ENCODE results near the gene SAP30BP. TPM values are rescaled to one million over a fixed set of nuclear protein-coding genes. Genes with fewer than 3 reads are reported as not detected.

The SAP30BP gene
- total RNA-seq, 2 experiments from 2014 or later = 97.0 to 97.5 TPM

DNA sequence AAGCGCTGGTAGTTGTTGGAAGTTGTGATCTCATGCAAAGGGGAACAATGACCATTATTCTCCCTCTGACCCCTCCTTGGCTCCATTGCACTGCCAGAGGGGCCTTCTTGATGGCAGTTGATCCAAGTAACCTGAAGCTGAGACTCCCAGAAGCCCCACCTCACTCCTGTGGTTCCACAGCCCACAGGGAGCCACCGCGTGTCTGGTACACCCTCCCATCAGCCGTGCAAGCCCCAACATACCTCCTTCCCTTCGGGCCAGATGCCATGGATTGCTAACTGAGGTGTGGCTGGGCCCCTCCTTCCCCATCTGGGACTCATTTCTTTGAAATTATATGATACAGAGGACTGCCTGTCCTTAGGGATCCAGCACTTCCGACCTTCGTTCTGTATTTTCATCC is 17.8 kb downstream of the SAP30BP start:
- Mint-ChIP-seq H3K4me3 (no peak overlapping the region), H3K4me1 (peaks cover 41% of the 10 kb centered on the region), H3K36me3 (ENCODE audit: low read depth) (peaks cover 4% of the 10 kb centered on the region), H3K9me3 (no peaks in the 10 kb centered on the region), H3K27ac (no peak overlapping the region), H3K27me3 (no peaks in the 10 kb centered on the region)
- CTCF ChIA-PET = interaction anchor here (0.8 to 1.6 kb wide), 3 partner anchors 14 to 69 kb away, joined by 3 to 4 read pairs (median 3); no protein-coding TSS in a partner anchor
- no peak for DNase-seq
- POLR2A ChIA-PET = no interaction called here

DNA sequence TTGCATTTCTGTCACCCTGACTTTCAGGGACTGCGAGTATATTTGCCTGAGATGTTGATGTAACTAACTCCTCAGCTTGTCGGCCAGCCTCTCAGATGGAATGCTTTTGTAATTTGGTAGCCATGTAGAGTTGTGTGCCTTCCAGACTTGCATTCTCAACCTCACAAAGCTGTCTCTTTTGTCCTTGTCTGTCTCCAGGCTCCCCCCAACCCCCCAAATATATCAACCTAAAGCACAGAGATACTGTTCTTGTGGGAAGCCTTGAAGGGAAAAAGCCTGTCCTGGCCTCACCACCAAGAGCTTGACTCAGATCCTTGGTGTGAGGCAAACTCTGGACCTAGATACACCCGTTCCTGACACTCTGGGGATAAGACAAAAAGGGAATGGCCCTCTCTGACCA is 18.4 kb downstream of the SAP30BP start:
- no peak overlapping the region for H3K4me3 Mint-ChIP-seq
- POLR2A ChIA-PET = no interaction called here
- H3K27me3 Mint-ChIP-seq = no peaks in the 10 kb centered on the region
- H3K27ac Mint-ChIP-seq = no peak overlapping the region
- no peak for DNase-seq
- CTCF ChIA-PET = interaction anchor here (0.7 to 1.6 kb wide), 3 partner anchors 57 to 68 kb away, joined by 3 to 4 read pairs (median 3); no protein-coding TSS in a partner anchor
- peaks cover 4% of the 10 kb centered on the region for H3K36me3 Mint-ChIP-seq (ENCODE audit: low read depth)
- no peaks in the 10 kb centered on the region for H3K9me3 Mint-ChIP-seq
- H3K4me1 Mint-ChIP-seq = peaks cover 47% of the 10 kb centered on the region

DNA sequence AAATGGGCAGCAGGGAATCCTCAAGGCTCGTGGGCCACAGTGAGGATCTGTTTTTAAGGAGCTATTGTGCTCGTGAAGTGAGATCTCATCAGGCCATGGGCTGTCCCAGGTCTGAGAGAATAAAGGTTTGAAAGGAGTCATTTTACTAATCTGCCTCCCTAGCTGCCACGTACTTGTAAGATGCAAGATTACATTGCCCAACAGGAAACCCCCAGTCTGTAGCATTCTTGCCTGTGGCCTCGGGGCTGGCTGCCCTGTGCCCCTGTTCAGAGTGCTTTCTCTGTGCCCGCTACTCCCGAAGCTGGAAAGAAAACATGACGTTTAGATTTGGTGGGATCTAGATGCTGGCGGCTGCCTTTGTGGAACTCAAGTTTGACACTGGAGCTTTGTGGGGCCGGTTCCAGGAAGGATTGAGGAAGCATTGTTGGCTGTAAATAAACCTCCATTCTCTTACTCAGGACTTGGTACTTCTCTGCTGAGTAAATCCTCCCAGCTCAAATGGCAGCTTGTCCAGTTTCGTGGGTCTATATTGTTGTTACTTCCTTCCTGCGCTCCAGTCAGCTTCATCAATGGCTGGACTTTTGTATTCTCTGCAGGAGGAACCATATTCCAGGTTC is 21.2 kb downstream of the SAP30BP start:
- H3K36me3 Mint-ChIP-seq (ENCODE audit: low read depth) = peaks cover 4% of the 10 kb centered on the region
- no peak for DNase-seq

GRCh38 chr17:75689441-75689873 is 22.3 kb downstream of the SAP30BP start:
- no peaks in the 10 kb centered on the region for H3K27me3 Mint-ChIP-seq
- ChIA-PET POLR2A (no interaction called here), CTCF (interaction anchor here (0.5 to 2.5 kb wide), 6 partner anchors 9 to 773 kb away, joined by 3 to 11 read pairs (median 4); no protein-coding TSS in a partner anchor)
- peaks cover 6% of the 10 kb centered on the region for H3K36me3 Mint-ChIP-seq (ENCODE audit: low read depth)
- peak; percentile 75 for DNase-seq
- no peaks in the 10 kb centered on the region for H3K9me3 Mint-ChIP-seq
- peaks cover 63% of the 10 kb centered on the region for H3K4me1 Mint-ChIP-seq
- peak overlapping the region; percentile 23 for H3K4me3 Mint-ChIP-seq
- peak overlapping the region; percentile 85 for H3K27ac Mint-ChIP-seq

More for the DNA sequence above, 21.2 kb downstream of the SAP30BP start:
- peaks cover 65% of the 10 kb centered on the region for H3K4me1 Mint-ChIP-seq
- ChIA-PET POLR2A (interaction anchor here (0.6 to 0.7 kb wide), 3 partner anchors 19 to 314 kb away, joined by 3 read pairs; no protein-coding TSS in a partner anchor), CTCF (interaction anchor here (0.6 to 2.5 kb wide), 7 partner anchors 9 to 1132 kb away, joined by 3 to 11 read pairs (median 4); partner anchors contain the start of gene SMIM5)
- H3K4me3 Mint-ChIP-seq = no peak overlapping the region
- H3K27ac Mint-ChIP-seq = peak overlapping the region; percentile 85
- no peaks in the 10 kb centered on the region for H3K27me3 Mint-ChIP-seq
- no peaks in the 10 kb centered on the region for H3K9me3 Mint-ChIP-seq

DNA sequence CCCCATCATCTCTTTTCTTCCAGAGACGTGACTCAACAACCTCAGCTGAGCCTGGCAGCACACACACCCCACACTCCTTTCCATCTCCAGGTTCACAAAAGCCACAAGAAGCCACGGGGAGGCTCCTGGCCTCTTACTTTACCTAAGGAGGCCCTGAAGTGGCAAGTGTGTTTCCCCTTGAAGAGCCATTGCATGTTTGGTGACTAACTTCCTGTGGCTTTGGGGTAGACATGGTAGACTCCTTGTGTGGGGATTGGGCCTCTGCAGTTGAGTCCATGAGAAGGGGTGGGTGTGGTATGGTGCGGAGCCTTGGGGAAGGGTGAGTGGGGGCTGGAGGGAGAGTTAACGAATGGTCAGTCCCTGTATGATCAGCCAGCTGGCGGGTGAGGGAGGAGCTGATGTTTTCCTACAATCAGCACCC is 24.2 kb downstream of the SAP30BP start:
- Mint-ChIP-seq H3K4me3 (no peak overlapping the region), H3K36me3 (ENCODE audit: low read depth) (peaks cover 6% of the 10 kb centered on the region), H3K27me3 (no peaks in the 10 kb centered on the region), H3K9me3 (no peaks in the 10 kb centered on the region), H3K4me1 (peaks cover 55% of the 10 kb centered on the region), H3K27ac (peak overlapping the region; percentile 62)
- peak; percentile 45 for DNase-seq
- ChIA-PET CTCF (interaction anchor here (1.1 to 1.3 kb wide), 3 partner anchors 15 to 62 kb away, joined by 3 to 5 read pairs (median 4); no protein-coding TSS in a partner anchor), POLR2A (no interaction called here)

DNA sequence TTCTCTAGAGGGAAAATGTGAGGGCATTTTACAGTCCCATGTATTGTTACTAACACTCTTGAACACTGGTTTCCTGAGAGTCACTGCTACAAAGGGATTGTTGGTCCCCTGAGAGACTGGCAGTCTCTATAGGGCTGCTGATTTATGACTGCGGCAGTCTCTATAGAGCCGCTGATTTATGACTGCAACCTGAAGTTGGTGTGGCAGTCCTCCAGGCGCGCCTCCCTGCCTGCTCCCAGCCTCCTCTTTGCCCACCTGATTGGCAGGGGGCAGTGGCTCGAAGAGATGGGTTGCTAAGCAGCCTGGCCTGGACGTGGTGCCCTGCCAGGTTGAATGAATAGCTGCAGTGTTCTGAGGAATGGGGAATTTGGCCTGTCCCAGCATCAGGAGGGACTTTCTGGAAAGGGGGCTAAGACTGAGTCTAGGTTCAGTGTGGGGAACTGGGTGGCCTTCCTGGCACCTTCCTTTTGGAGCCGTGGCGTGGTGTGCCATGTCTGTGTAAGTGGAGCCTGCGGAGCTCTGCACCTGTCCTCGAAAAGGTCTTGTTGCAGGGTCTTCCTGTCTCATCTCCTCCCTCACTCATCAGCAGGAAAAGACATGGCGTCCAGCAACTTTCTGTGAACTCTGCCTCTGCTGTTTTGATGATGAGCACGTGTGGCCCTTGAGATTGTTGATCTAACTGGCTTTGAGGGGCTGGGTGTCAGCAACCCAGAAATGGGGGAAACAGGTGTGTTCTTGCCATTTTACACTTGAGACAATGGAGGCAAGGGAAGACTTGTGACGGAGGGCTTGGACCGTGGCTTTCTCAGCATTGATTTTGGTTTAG is 24.9 kb downstream of the SAP30BP start:
- H3K27ac Mint-ChIP-seq = peak overlapping the region; percentile 62
- H3K4me1 Mint-ChIP-seq = peaks cover 50% of the 10 kb centered on the region
- ChIA-PET POLR2A (no interaction called here), CTCF (interaction anchor here (0.7 to 1.9 kb wide), 8 partner anchors 9 to 57 kb away, joined by 3 to 5 read pairs (median 4); a partner anchor contains a TSS)
- peaks cover 6% of the 10 kb centered on the region for H3K36me3 Mint-ChIP-seq (ENCODE audit: low read depth)
- H3K27me3 Mint-ChIP-seq = no peaks in the 10 kb centered on the region
- DNase-seq = no peak
- H3K9me3 Mint-ChIP-seq = no peaks in the 10 kb centered on the region
- no peak overlapping the region for H3K4me3 Mint-ChIP-seq

GRCh38 chr17:75692976-75693375 is 25.8 kb downstream of the SAP30BP start:
- Mint-ChIP-seq H3K9me3 (no peaks in the 10 kb centered on the region), H3K27me3 (no peaks in the 10 kb centered on the region), H3K4me1 (peaks cover 43% of the 10 kb centered on the region), H3K4me3 (no peak overlapping the region), H3K36me3 (ENCODE audit: low read depth) (peaks cover 3% of the 10 kb centered on the region), H3K27ac (peak overlapping the region; percentile 38)
- DNase-seq = no peak
- ChIA-PET CTCF (interaction anchor here (0.7 to 1.9 kb wide), 6 partner anchors 10 to 55 kb away, joined by 3 to 5 read pairs (median 4); a partner anchor contains a TSS), POLR2A (no interaction called here)

DNA sequence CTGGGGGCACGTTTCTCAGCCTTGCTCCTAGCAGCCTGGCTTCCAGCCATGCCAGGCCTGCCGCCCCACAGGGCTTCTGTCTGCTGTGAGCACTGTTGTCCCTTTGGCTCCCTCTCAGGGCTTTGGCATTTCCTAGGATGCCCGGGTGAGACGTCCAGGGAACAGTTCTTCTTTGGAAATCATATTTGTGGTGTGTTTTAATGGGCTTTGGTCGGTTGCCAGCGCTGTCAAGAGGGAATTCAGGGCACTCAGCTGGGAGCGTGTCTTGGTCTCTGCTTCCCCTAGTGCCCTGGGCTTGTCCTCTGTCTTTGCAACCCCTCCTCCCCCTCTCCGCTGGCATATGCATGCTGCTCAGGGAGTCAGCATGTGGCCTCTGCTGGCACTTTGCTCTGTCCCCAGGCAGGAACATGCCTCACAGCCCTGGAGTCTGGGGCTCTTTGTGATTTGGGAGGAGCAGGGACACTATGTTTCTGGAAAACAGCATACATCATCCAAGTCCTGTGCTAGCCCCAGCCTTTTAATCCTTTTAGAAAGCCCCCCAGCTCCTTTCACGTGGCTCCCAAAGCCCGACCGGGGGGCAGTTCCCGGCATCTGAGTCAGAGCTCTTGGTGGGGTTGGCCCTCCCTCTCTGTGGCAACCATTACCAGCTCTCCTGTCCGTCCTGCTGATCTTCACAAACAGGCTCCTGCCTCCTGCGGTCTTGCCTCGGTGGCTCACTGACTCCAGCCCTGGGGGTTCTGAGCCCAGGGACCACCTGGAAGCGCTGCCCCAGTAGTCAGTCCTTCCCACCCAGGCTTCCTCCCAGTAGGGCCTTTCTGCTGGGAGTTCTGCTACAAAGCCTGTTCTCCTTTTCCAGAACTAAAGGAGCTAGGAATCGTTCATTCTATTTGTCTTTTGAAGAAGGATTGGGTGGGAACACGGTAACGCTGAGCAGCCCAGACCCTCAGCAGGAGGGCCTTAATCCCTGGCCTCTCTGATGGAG is 26.7 kb downstream of the SAP30BP start:
- Mint-ChIP-seq H3K27me3 (no peaks in the 10 kb centered on the region), H3K4me3 (no peak overlapping the region), H3K9me3 (no peaks in the 10 kb centered on the region), H3K36me3 (ENCODE audit: low read depth) (peaks cover 3% of the 10 kb centered on the region), H3K4me1 (peaks cover 35% of the 10 kb centered on the region), H3K27ac (peak overlapping the region; percentile 26)
- CTCF ChIA-PET = interaction anchor here (1.0 to 1.9 kb wide), 3 partner anchors 10 to 20 kb away, joined by 3 to 4 read pairs (median 4); no protein-coding TSS in a partner anchor
- no peak for DNase-seq
- POLR2A ChIA-PET = no interaction called here

- no peak for DNase-seq
- peaks cover 5% of the 10 kb centered on the region for H3K36me3 Mint-ChIP-seq (ENCODE audit: low read depth)
- H3K9me3 Mint-ChIP-seq = no peaks in the 10 kb centered on the region
- peaks cover 27% of the 10 kb centered on the region for H3K4me1 Mint-ChIP-seq
- no peak overlapping the region for H3K27ac Mint-ChIP-seq
- ChIA-PET CTCF (interaction anchor here (1.0 kb wide), 1 partner anchor 19 kb away, joined by 3 read pairs; no protein-coding TSS in a partner anchor), POLR2A (no interaction called here)
- no peaks in the 10 kb centered on the region for H3K27me3 Mint-ChIP-seq
- H3K4me3 Mint-ChIP-seq = no peak overlapping the region
These were observed 27.4 kb downstream of the SAP30BP start for GRCh38 chr17:75694536-75694935.

DNA sequence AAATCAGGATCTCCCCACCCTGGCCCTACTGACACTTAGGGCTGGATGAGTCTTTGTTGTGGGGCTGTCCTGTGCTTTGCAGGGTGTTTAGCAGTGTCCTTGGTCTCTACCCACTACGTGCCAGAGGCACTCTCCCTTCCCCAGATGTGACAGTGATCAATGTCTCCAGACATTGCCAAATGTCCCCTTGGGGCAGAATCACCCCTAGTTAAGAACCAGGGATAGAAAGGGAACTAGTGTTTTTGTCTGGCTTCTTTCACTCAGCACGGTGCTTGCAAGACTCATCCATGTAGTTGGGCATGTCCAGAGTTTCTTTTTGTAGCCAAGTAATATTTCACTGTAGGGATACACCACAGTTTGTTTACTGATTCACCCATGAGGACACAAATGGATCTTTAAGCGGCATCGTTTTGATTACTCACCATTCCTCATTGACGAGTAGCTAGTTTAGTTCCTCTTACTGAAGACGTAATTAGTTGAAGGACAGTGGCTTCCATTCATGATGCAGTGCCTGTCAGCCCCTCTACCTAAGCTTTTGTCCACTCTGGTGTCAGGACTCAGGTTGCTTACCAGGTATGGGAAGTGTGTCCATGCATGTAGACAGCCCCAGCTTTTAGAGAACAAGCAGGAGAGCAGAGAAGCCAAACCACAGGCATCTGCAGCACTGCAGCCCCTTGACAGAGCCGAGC is 28.1 kb downstream of the SAP30BP start:
- CTCF ChIA-PET = interaction anchor here (1.0 to 1.4 kb wide), 2 partner anchors 11 to 20 kb away, joined by 3 read pairs; no protein-coding TSS in a partner anchor
- H3K27ac Mint-ChIP-seq = no peak overlapping the region
- DNase-seq = no peak

DNA sequence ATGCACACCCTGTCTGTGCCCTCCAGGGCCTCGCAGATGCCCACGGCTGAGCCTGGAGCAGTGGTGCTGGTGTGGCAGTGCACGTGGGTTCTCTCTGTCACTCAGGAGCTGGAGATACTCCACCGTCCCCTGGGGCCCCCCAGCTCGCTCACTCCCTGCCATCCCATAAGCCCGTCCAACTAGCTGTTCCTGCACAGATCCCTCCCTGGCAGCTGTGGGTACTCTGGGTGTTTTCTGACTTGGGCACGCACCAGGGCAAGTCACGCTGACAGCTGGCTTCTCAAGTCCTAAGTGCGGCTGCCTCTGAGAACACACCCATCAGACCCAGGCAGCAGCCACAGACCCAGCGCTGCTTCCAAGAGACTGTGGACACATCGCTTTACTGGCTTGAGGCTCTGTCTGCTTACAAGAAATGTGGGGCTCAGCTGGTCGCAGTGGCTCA is 28.7 kb downstream of the SAP30BP start:
- Mint-ChIP-seq H3K9me3 (no peaks in the 10 kb centered on the region), H3K27me3 (no peaks in the 10 kb centered on the region), H3K4me1 (peaks cover 15% of the 10 kb centered on the region), H3K4me3 (no peak overlapping the region), H3K36me3 (ENCODE audit: low read depth) (peaks cover 11% of the 10 kb centered on the region), H3K27ac (no peak overlapping the region)
- ChIA-PET POLR2A (no interaction called here), CTCF (interaction anchor here (1.4 kb wide), 1 partner anchor 11 kb away, joined by 3 read pairs; no protein-coding TSS in a partner anchor)
- no peak for DNase-seq

More for the DNA sequence above, 28.1 kb downstream of the SAP30BP start:
- Mint-ChIP-seq H3K36me3 (ENCODE audit: low read depth) (peaks cover 5% of the 10 kb centered on the region), H3K9me3 (no peaks in the 10 kb centered on the region), H3K4me3 (no peak overlapping the region), H3K27me3 (no peaks in the 10 kb centered on the region), H3K4me1 (peaks cover 21% of the 10 kb centered on the region)
- POLR2A ChIA-PET = no interaction called here

All from activated CD4-positive, alpha-beta T cell treated with anti-CD3 and anti-CD28 coated beads, Interleukin-2, amount 10 ng/mL, durations not matched to agents 7 days and 5 days (primary cell).